Osteocyte (in vitro differentiated cells): ENCODE measurements around the gene OR6F1. TPM values are rescaled to one million over a fixed set of nuclear protein-coding genes. Genes with fewer than 3 reads are reported as not detected.
"Not testable (repeated sequence)": the region's sequence is repeated elsewhere in the genome, so short reads cannot be mapped to it uniquely, and the experiment has no call there.

Experiments used
- DNase-seq: peaks from one replicate; pipeline ENCODE4 v3.0.0; 2021; ENCODE audit warnings: mixed read lengths; ENCODE audit not compliant: unreplicated experiment; ENCODE audit errors: extremely low spot score
- H3K27ac Mint-ChIP-seq: one replicate; pipeline ENCODE4 v1.8.0; 2021; ENCODE audit warnings: mild to moderate bottlenecking, mixed read lengths; ENCODE audit not compliant: unreplicated experiment
- H3K27me3 Mint-ChIP-seq: one replicate; pipeline ENCODE4 v1.8.0; 2021; ENCODE audit warnings: mixed read lengths; ENCODE audit not compliant: unreplicated experiment
- H3K36me3 Mint-ChIP-seq: one replicate; pipeline ENCODE4 v1.8.0; 2021; ENCODE audit warnings: mixed read lengths; ENCODE audit not compliant: unreplicated experiment
- H3K4me1 Mint-ChIP-seq: one replicate; pipeline ENCODE4 v1.8.0; 2021; ENCODE audit warnings: mixed read lengths; ENCODE audit not compliant: unreplicated experiment
- H3K4me3 Mint-ChIP-seq: one replicate; pipeline ENCODE4 v1.8.0; 2021; ENCODE audit warnings: mild to moderate bottlenecking, moderate library complexity, mixed read lengths; ENCODE audit not compliant: unreplicated experiment
- H3K9me3 Mint-ChIP-seq: one replicate; pipeline ENCODE4 v1.8.0; 2021; ENCODE audit warnings: mixed read lengths; ENCODE audit not compliant: unreplicated experiment
- CTCF ChIP-seq: fragments of 200-600 bp; sonication (generic); IDR thresholded peaks from 2 replicates; pipeline ENCODE4 v1.5.0; 2021; ENCODE audit warnings: antibody characterized with exemption, mild to moderate bottlenecking, moderate library complexity
- total RNA-seq: library from RNA; stranded (reverse); gene quantifications from 2 replicates; pipeline ENCODE4 v1.2.1, GENCODE V29; 2021

Gene OR6F1
- total RNA-seq, 1 donor from 2014 or later = not detected

- Mint-ChIP-seq H3K4me1 (no peaks in the 10 kb centered on the region), H3K27me3 (no peaks in the 10 kb centered on the region), H3K27ac (no peak overlapping the region), H3K9me3 (peaks cover 13% of the 10 kb centered on the region), H3K36me3 (no peaks in the 10 kb centered on the region), H3K4me3 (no peak overlapping the region)
- no peak for DNase-seq
- TF ChIP-seq CTCF = no peak
Measured at GRCh38 chr1:247721222-247721621, 4.8 kb upstream of the OR6F1 start.

GRCh38 chr1:247713753-247714152, 2.7 kb downstream of the OR6F1 start:
- H3K9me3 Mint-ChIP-seq = peaks cover 8% of the 10 kb centered on the region
- no peak for DNase-seq
- no peak for TF ChIP-seq CTCF
- H3K36me3 Mint-ChIP-seq = no peaks in the 10 kb centered on the region
- H3K27me3 Mint-ChIP-seq = no peaks in the 10 kb centered on the region
- no peaks in the 10 kb centered on the region for H3K4me1 Mint-ChIP-seq
- H3K4me3 Mint-ChIP-seq = no peak overlapping the region
- no peak overlapping the region for H3K27ac Mint-ChIP-seq

DNA sequence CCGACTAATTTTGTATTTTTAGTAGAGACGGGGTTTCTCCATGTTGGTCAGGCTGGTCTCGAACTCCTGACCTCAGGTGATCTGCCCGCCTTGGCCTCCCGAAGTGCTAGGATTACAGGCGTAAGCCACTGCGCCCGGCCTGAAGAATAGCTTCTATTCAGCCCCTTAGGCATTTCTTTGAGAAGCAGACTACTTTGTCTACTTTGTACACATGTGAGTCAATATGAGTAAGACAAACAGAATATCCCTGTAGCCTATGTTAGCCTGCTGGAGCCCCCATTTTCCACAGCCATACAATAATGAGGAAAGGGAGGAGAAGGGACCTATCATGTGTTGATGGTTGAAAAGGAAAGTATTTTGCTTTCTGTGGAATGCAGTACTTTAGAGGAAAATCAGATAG, 5.8 kb downstream of the OR6F1 start:
- peaks cover 15% of the 10 kb centered on the region for H3K9me3 Mint-ChIP-seq
- not testable (repeated sequence) for H3K4me3 Mint-ChIP-seq, DNase-seq

DNA sequence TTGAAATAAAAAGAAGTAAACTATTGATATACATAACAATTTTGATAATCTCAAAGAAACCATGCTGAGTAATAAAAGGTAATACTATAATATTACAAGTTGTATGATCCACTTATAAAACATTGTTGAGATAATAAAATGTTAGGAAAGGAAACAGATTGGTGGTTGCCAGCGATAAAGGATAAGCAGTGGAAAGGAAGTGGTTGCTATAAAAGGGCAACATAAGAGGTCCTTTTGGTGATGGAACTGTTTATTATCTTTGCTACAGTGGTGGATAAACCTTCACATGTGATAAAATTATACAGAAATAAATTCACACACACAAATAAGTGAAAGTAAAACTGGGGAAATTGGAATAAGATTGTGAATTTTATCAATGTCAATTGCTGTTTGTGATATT, 15.1 kb downstream of the OR6F1 start:
- Mint-ChIP-seq H3K4me3 (no peak overlapping the region), H3K36me3 (no peaks in the 10 kb centered on the region), H3K27me3 (no peaks in the 10 kb centered on the region), H3K4me1 (no peaks in the 10 kb centered on the region), H3K27ac (no peak overlapping the region), H3K9me3 (peaks cover 11% of the 10 kb centered on the region)
- DNase-seq = no peak
- no peak for TF ChIP-seq CTCF

More for the DNA sequence above, 5.8 kb downstream of the OR6F1 start:
- H3K27ac Mint-ChIP-seq, H3K4me1 Mint-ChIP-seq, H3K27me3 Mint-ChIP-seq, H3K36me3 Mint-ChIP-seq: not testable (repeated sequence)

DNA sequence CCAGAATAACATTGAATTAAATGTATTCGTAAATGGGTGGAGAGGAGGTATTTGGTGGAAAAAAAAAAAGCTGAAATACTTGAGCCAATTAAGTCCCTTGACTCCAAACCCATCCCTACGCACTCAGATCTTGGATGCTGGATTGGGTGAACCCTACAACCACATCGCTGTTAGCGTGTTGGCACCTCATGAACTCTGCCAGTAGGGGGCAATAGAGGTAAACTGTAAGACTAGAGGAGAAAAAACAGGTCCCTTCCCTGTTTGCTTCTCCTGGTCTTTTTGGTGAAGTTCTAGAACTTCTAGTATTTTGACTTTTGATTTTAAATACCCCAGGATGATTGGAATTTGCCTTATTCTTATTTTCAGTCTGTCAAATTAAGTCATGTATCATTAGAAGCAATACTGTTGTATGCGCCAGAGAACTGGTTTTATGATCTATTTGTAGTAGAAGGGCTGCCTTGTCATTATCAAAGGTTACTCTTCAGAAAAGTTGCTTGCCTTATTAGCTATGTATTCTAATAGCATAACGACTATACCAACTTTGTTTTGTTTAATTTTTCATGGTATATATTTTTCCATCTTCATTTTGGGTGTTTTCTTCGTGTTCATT, 35.1 kb downstream of the OR6F1 start:
- H3K27ac Mint-ChIP-seq = no peak overlapping the region
- no peaks in the 10 kb centered on the region for H3K36me3 Mint-ChIP-seq
- H3K4me3 Mint-ChIP-seq = no peak overlapping the region
- no peaks in the 10 kb centered on the region for H3K27me3 Mint-ChIP-seq
- no peaks in the 10 kb centered on the region for H3K9me3 Mint-ChIP-seq
- no peaks in the 10 kb centered on the region for H3K4me1 Mint-ChIP-seq
- DNase-seq = no peak
- TF ChIP-seq CTCF = peak; percentile 80

DNA sequence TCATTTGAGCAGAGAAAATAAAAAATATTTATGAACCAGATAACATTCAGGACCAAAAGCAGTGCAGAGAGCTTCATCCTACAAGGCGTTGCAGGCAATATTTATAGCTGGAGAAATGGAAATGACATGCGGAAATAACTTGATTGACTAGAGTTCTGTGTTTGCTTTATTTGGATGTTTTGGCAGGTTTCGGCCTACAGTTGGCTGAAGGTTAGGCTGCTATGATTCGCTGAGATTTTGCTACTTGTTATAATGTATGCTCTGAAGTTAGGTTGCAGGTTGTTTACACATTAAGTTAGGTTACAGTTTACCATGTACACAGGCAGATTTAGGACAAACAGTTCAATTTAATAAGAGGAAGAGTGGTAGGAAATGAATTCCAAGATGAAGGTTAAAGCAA, 36.3 kb downstream of the OR6F1 start:
- H3K4me3 Mint-ChIP-seq = no peak overlapping the region
- H3K36me3 Mint-ChIP-seq = no peaks in the 10 kb centered on the region
- H3K27ac Mint-ChIP-seq = no peak overlapping the region
- H3K4me1 Mint-ChIP-seq = no peaks in the 10 kb centered on the region
- TF ChIP-seq CTCF = no peak
- H3K27me3 Mint-ChIP-seq = no peaks in the 10 kb centered on the region
- DNase-seq = no peak
- H3K9me3 Mint-ChIP-seq = no peaks in the 10 kb centered on the region
